ENCODE results near the gene PRDM11. TPM values are rescaled to one million over a fixed set of nuclear protein-coding genes. Genes with fewer than 3 reads are reported as not detected.

PRDM11 gene
- total and polyA plus RNA-seq, 2 of the 8 experiments (the other 6 are each of a cell fraction or from before 2014, with no cell fraction given), result 3.6 to 11.7 TPM

GRCh38 chr11:45147017-45147728 lies 734 bp downstream of the PRDM11 start (continued):
- 0 out of 2 replicates have a peak, but pooled peaks have one; percentile 3 for TF ChIP-seq YY1 (IDR thresholded peaks at IDR 0.05; ENCODE audit: low read depth, low read length)
- peak; percentile 68 for TF ChIP-seq TBP (IDR thresholded peaks at IDR 0.05; ENCODE audit: low read depth, low read length)
- TF ChIP-seq CBX5 (IDR thresholded peaks at IDR 0.05; ENCODE audit: low read depth, low read length), result no peak
- TF ChIP-seq POLR2A (IDR thresholded peaks at IDR 0.05; ENCODE audit: control extremely low read depth in 1 of 2, low read depth in 2 of 2, low read length in 2 of 2), result peak; percentile 86 to 93
- peak; percentile 61 for TF ChIP-seq TAF7 (optimal IDR thresholded peaks at IDR 0.05; ENCODE audit: borderline replicate concordance, low read depth, low read length)
- TF ChIP-seq CREB1 (IDR thresholded peaks at IDR 0.05), result peak; percentile 85
- TF ChIP-seq GABPA (IDR thresholded peaks at IDR 0.05; ENCODE audit: borderline replicate concordance, insufficient read depth, low read length), result peak; percentile 13; the same call in 1 of the 2 replicates
- TF ChIP-seq SP1 (IDR thresholded peaks at IDR 0.05; ENCODE audit: low read depth, low read length), result peak; percentile 79; the same call in 1 of the 2 replicates
- no peak for TF ChIP-seq BRCA1 (IDR thresholded peaks at IDR 0.05; ENCODE audit: low read depth, low read length)
- TF ChIP-seq KDM4A (IDR thresholded peaks at IDR 0.05; ENCODE audit: low read depth, low read length, severe bottlenecking), result peak; percentile 83
- no peak for TF ChIP-seq JUN (IDR thresholded peaks at IDR 0.05; ENCODE audit: low read depth, low read length)
- peak; percentile 85 for TF ChIP-seq TAF1 (IDR thresholded peaks at IDR 0.05; ENCODE audit: low read depth, low read length)
- TF ChIP-seq RXRA (IDR thresholded peaks at IDR 0.05; ENCODE audit: insufficient read depth, low read depth, low read length), result no peak
- peak; percentile 79 for TF ChIP-seq PHF8 (conservative IDR thresholded peaks at IDR 0.05; ENCODE audit: low read depth, low read length)
- peak; percentile 89 for TF ChIP-seq POLR2AphosphoS5 (IDR thresholded peaks at IDR 0.05; ENCODE audit: low read depth, low read length)
- no peak for TF ChIP-seq CEBPB (IDR thresholded peaks at IDR 0.05; ENCODE audit: low read depth, low read length)
- peak in 1 of 2 experiments; percentile 82; a peak in 1 of 4 replicates for TF ChIP-seq HDAC2 (IDR thresholded peaks at IDR 0.05; ENCODE audit: borderline replicate concordance in 1 of 2, low read depth in 2 of 2, low read length in 2 of 2)

All from H1 (cell line).